ENCODE measurements around the gene ATF5.
"Not testable (repeated sequence)": the region's sequence is repeated elsewhere in the genome, so short reads cannot be mapped to it uniquely, and the experiment has no call there.

Gene ATF5

DNA sequence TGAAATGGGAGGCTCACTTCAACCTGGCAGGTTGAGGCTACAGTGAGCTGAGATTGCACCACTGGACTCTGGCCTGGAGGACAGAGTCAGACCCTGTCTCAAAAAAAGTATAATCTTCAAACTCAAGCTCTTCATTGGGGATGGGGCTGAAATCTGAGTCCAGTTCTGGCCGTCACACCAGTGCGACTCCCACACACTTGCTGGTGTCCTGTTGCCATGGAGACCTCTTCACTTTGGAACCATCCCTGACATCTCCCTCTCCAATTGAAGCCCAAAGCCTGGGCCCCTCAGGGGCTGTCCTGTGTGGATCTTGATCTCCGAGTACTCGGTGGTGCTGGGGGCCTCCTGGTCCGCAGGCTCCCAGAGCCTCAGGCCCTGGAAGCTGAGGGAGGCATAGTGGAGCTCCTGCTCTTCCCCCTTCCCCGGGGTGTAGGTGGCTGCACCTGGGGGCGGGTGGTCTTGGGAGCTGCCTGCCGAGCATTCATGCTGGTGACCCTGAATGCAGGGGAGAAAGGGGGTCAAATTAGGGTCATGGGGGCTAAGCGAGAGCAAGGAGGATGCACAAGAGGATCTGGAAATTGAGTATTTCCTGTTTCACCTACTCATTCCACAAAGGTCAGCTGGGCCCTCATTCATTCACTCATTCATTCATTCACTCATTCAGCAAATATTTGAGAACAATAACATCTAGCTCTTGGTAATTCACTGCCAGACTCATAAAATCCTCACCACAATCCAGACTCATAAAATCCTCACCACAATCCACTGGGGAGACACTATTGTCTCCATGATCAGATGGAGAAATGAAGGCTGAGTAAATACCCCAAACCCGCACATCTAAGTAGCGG lies 21.0 kb downstream of the ATF5 start:
- DNase-seq, result no peak

DNA sequence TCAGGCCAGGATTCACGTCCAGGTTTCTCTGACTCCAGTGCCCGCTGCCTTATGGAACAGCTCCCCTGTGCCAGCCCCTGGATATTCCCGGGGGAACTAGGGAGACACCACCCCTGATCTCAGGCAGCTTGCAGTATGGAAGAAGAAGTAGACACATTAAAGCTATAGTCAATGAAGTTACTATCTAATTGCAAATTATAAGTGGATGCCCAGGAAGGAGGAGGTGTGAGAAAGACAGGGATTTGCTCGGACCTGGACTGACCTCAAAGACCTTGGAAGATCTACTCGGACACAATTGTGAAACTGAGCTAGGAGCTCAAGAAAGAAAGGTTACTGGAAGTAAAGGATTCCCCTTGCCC lies 21.6 kb downstream of the ATF5 start:
- DNase-seq, result no peak

DNA sequence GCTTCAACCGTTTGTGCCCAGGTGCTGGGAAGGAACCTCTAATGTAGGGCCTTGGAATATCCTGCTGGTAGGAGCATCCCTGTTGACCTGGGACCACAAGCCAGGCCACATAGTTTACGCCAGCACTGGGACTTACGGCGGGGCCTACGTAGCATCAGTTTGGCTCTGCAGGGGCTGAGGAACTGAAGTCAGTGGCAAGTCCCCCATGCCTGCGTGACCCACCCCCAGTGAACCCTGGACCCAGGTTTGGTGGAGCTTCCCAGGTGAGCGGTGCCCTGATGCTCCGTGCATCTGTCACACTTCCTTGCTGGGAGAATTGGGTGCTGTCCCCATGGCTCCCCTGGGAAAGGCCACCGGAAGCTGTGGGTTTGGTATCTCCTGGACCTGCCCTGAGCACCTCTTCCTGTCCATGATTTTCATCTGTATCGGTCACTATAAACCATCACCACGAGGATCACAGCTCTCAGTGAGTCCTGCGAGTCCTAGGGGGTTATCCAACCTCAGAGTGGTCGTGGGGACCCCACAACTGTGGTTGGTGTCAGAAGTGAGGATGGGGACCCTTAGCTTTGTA lies 22.0 kb downstream of the ATF5 start:
- DNase-seq, result no peak

DNA sequence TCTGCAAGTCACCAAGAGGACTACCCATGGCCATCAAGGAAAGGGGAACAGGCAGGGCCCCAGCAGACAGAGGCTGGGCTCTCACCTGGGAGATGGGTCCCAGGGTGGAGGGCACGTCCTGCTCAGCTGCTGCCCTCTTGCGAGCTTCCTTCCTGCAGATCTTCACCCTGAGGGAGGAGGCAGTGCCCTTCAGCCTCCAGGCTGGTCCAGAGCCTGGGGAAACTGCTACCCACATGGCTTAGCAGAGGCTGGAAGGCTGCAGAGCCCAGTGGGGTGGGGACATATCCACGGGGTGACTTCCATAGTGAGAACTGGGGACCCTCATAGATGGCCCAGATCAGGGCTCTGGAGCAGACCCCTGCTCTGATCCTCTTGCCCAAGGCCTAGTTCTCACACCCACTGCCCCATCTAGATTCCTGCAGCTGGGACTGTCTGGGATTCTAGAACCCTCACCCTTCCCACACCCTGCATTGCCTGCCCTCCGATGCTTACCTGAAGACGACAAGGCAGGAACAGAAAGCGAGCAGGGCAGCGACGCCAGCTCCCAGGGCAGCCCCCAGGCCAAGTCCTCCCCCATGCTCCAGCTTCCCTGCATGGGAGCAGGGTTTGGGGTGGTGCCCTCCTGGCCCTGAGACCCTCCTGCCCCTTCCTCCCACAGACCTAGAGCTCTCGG lies 22.9 kb downstream of the ATF5 start:
- DNase-seq, result no peak

DNA sequence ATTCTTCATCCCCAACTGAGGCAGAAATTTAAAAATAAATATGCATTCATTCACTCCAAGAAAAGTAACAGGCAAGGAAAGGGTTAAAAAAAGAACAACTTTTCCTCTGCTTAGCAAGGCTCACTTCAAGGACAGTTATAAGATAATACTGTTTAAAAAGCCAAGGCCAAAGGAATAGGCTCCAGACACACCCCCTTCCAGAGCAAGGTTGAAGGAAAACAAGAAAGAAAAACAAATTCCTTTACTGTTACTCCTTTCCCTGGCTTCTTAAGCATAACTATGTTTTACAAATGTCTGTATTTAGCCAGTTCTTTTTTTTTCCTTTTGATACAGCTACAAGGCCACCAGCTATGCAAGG lies 23.5 kb downstream of the ATF5 start:
- no peak for DNase-seq

DNA sequence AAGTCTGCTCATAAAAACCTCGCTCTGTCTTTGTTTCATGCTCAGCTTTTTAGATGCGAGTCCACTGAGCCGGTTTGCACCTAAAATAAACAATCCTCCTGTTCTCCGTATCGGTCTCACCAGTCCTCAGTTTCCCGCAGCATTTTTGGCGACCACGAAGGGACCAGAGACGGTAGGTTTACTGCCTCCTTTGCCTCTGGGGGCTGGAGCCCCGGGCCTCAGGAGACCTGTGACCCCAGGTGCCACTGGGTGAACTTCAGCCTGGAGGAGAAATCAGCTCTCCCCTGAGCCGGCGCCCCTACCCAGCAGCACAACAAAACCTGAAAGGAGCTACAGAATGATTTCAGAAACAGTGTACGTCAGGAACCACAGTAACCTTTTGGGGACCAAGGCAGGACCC lies 23.9 kb downstream of the ATF5 start:
- DNase-seq, result no peak

DNA sequence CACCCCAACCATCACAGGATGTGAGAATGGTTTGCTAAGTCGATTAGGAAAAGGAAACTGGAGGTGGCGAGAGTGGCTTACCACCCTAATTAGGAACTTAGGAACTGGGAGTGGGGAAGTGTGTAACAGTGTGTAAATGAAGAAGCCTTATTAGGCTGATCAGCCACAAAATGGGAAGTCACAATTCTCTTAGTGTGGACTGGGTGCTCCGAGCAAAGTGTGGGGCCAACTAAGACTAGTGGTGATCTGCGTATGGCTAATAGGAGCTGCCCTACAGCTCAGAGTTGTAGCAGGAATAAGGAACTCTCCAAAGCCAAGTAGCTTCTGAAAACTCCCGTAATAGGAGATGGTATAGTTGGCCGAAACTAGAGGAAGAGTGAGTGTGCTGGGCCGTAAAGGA lies 24.4 kb downstream of the ATF5 start:
- no peak for DNase-seq

DNA sequence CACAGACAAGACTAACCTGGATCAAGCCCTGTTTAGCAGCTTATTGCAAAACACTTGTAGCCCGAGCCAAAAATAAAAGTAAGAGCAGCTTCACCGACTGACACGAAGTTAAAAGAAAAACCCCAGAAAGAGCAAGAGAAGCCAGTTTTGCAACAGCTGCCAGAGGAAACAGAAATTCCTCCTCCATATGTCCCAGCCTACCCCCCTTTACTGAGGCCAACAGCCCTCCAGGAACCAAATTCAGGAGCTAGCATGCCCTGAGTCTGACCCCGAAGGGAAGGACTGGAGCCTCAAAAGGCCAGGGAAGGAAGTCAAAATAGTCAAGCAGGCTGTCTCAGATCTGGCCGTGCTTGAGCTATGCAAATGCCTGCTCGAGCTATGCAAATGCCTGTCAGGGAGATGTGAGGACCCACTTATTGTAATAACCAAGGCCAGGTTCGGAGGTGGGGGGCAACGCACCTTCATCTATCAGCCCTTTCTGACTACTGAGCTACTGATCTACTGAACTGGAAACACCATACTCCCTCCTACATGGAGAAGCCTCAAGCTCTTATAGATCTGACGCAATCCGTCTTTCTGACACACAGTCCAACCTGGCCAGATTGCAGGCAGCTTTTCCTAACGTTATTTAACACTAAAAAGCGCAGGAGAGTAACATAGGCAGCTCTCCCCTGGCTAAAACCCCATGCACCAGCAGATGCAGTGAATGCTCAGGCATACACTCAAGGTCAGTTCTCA lies 25.3 kb downstream of the ATF5 start:
- no peak for DNase-seq

DNA sequence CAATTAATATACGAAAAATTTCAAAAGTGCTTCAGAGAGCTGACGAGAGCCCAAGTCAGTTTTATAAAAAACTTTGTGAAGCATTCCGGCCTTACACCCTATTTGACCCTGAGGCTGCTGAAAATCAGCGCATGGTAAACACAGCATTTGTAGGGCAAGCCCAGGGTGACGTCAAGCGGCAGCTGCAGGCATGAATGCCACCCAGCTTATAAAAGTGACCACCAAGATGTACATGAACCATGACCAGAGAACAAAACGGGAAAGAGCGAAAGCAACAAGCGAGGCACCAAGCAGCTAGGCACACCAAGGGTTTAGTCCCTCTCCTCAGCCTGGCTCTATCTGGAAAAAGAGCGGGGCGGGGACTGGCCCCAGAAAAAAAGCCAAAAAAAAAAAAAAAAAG lies 25.9 kb downstream of the ATF5 start:
- DNase-seq, result no peak

DNA sequence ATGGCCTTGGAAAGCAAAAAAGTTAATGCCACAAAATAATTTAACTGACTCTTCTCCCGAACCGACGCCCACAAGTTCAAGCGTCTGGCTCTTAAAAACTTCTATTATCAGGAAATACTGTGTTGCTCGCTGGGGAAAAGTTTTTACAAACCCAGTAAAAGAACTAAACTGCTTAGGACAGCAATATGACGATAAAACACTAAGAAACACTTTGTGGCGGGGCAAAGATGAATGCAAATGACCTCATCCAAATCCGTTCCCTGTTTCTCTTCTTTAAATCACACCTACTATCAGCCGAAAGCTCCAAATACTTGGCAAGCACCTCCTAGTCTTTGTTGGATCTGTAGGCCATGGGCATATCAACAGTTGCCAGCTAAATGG lies 27.1 kb downstream of the ATF5 start:
- no peak for DNase-seq

DNA sequence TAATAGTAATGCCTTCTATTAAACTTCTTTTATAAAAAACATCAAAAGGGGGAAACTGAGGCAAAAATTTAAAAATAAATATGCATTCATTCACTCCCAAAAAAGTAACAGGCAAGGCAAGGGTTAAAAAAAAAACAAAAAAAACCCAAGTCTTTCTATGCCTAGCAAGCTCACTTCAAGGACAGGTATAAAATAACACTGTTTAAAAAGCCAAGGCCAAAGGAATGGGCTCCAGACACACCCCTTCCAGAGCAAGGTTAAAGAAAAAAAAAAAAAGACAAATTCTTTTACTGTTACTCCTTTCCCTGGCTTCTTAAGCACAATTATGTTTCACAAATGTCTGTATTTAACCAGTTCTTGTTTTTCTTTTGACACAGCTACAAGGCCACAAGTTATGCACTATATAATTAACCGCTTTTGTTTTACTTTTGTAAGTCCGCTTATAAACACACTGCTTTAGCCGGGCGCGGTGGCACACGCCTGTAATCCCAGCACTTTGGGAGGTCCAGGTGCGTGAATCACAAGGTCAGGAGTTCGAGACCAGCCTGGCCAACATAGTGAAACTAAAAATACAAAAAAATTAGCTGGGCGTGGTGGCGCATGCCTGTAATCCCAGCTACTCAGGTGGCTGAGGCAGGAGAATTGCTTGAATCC lies 28.4 kb downstream of the ATF5 start:
- no peak for DNase-seq

DNA sequence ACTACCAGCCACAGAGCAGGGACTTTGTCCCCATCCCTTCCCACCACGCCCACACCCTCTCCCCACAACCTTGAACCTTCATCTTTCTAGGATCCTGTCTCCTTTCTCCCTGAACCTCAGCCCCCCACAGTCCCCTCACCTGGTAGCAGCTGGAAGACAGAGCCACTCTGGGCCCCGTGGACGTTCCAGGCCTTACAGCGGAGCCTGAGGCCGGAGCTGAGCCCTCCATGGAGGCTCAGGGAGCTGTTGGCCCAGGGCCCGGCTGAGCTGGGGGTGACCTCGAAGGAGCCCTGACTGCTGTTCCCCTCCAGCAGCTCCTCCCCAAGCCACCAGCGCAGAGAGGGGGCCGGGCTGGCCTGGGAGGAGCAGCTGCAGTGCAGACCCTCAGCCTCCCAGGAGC lies 29.1 kb downstream of the ATF5 start:
- not testable (repeated sequence) for DNase-seq

DNA sequence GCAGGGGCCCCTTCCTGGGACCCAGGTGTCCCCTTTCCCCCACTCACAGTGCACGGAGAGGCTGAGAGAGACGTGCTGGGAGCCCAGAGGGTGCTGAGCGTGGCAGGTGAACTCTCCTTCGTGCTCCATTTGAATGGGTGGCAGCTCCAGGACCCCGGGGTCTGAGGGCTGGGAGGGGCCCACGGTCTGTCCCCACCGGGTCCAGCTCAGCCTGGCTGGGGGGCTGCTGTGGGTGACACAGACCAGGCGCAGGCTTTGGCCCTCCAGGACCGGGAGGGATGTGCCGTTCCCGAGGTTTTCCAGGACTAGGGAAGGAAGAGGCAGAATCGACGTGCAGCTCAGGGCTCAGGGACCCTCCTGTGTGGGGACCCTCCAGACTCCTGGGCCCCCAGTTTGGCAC lies 29.6 kb downstream of the ATF5 start:
- not testable (repeated sequence) for DNase-seq

DNA sequence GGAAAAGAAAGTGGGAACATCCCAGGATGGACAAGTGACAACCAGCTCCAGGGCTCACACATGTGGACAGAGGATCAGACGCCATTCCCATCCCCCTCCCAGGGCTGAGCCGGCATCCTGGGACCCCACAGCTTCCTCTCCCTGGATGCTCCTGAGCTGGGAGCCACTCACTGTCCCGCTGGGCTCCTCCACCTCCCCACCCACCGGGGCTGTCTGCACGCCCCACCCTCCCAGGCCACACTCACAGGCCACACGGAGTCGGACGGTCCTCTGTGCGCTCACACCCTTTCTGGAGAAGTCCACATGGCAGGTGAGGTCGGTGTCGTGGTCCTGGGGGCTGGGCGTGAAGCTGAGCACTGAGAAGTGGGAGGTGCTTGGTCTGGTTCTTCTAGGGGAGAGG lies 30.9 kb downstream of the ATF5 start:
- DNase-seq, result not testable (repeated sequence)

DNA sequence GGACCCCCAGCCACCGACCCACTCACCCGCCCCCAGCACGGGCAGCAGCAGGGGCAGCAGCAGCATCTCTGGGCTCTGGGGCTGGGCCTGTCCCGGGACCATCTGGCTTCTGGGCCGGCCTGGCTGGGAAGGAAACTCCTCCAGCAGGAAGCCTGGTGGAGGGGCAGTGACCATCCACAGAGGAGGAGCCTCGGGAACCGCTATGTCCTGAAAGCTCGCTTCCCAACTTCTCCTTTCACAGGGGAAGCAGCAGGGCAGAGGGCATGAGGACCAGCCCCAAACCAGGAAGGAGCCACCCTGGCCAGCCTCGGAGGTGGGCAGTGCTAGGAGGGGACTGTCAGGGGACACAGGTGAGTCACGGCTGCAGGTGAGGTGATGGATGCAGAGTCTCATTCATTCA lies 32.0 kb downstream of the ATF5 start, which contains the start of gene SIGLEC11:
SIGLEC11 (minus strand) TSS at position 193 of the 400 bp plus-strand sequence; CDS start at position 102, 91 bp downstream.
- not testable (repeated sequence) for DNase-seq

DNA sequence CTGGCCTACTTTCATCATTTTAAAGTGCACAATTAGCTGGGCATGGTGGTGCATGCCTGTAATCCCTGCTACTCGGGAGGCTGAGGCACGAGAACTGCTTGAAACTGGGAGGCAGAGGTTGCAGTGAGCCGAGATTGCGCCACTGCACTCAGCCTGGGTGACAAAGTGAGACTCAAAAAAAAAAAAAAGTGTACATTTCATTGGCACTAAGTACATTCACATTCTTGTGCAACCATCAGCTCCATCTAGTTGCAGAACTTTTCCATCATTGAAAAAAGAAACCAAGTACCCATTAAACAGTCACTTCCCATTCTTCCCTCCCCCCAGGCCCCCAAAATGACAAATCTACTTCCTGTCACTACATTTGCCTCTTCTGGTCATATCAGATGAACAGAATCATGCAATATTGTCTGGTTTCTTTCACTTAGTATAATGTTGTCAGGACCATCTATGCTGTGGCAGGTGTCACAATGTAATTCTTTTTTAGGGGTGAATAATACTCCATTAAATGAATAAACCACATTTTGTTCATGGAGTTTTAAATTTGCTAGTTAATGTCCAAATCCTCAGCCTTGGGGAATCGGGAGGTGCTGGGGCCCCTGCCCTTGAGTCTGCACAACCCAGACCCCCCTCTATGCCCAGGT lies 39.4 kb downstream of the ATF5 start:
- DNase-seq, result no peak

DNA sequence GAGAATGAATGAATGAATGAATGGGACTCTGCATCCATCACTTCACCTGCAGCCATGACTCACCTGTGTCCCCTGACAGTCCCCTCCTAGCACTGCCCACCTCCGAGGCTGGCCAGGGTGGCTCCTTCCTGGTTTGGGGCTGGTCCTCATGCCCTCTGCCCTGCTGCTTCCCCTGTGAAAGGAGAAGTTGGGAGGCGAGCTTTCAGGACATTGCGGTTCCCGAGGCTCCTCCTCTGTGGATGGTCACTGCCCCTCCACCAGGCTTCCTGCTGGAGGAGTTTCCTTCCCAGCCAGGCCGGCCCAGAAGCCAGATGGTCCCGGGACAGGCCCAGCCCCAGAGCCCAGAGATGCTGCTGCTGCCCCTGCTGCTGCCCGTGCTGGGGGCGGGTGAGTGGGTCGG lies 40.4 kb downstream of the ATF5 start:
- DNase-seq, result not testable (repeated sequence)

DNA sequence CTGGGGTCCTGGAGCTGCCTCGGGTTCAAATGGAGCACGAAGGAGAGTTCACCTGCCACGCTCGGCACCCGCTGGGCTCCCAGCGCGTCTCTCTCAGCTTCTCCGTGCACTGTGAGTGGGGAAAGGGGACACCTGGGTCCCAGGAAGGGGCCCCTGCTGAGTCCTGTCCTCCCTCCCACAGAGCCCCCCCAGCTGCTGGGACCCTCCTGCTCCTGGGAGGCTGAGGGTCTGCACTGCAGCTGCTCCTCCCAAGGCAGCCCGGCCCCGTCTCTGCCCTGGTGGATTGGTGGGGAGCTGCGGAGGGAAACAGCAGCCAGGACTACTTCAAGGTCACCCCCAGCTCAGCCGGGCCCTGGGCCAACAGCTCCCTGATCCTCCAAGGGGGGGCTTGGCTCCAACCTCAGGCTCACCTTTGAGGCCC lies 43.0 kb downstream of the ATF5 start:
- DNase-seq, result no peak

DNA sequence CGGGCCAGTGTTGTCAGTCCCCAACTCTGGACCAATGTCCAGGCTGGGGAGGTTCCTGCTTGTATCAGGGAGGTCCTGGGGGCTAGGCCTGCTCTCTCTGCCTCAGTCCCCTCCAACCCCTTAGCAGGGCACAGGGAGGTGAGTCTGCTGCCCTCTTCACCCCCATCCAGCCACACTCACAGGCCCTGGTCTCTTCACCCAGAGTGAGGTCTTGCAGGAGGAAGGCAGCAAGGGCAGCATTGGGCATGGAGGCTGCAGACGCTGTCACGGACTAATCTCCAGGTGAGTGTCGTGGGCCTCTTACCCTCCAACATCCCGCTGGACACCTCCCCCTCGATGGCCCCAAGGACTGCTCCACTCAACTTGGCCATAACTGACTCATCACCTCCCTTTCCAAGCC lies 43.8 kb downstream of the ATF5 start:
- DNase-seq, result no peak

DNA sequence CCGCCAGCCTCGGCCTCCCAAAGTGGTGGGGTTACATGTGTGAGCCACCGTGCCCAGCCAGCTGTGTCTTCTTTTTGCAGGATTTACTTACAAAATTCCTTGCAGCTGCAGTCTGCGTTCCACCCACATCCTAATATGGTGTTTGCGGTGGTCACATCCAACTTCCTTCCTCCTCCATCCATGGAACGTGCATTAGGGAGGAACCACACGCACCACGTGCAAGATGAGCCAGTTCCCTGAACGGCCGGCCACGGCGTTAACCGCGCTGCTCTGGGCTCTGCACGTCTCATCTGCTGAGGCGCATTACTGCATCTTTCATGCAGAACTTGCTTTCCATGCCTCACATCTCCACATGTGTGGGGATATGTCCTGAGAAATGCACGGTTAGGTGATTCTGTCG lies 45.0 kb downstream of the ATF5 start:
- no peak for DNase-seq

DNA sequence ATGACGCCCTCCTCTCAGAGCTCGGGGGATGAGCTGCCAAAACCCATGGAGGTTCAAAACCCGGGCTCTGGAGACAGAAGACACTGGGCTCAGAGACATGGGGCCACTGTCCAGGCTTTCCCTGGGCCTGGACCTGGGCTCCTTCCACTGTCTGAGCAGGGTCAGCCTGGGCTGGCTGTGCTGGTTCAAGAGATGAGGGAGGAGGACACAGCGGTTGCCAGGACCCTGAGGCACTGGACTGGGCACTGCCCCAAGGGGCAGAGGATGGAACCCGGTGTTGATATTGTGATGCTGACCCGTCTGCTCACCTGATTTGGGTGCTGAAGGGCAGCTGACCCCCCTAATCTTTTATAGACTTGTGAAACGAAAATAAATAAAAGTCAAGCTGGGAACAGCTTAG lies 46.0 kb downstream of the ATF5 start:
- DNase-seq, result no peak

DNA sequence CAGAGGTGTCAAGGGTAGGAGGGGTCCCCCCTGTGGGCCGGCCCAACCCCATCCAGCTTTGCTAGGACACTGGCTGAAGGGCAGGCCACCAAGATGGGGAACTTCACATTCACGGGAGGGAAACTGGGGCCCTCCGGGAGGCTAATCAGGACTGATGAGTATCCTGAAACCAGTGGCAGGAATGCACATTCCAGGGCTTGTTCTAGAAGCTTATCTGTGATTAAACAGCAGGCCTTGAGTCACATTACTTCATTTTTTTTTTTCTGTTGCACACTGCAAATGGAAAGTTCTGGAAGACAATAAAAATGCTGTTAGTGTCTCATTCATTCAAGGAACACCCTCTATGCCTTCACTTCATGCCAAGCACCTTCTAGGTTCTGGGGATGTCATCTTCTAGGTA lies 47.5 kb downstream of the ATF5 start:
- no peak for DNase-seq

DNA sequence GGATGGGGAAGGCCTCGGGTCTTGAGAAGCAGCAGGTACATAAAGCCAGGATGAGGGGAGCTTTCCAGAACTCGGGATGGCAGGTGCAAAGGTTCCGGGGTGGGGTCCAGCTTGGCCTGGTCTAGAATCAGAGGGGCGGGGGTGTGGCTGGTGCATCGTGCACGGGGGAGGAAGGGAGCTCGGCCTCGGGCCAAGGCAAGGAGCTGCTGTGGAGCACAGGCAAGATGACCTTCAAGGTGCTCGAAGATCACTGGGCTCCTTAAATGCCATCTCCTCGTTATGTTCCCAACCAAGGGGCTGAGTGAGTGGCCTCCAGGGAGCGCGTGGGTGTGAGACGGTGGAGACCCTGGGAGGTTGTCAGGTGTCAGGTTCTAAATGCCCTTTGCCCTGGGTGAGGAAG lies 48.1 kb downstream of the ATF5 start:
- no peak for DNase-seq

All from stimulated activated CD8-positive, alpha-beta memory T cell treated with anti-CD3 and anti-CD28 coated beads, Interleukin-4, amount 100 ng/mL, for 48 hours (primary cell).